ENCODE results near the gene SOCS4.

GRCh38 chr14:55075628-55076175 is 48.7 kb downstream of the SOCS4 start:
- TF ChIP-seq POLR2A (IDR thresholded peaks at IDR 0.05; ENCODE audit: low read depth, low read length) = no peak
- TF ChIP-seq POLR2AphosphoS5 (IDR thresholded peaks at IDR 0.05; ENCODE audit: low read depth, low read length) = no peak
- TF ChIP-seq TAF1 (IDR thresholded peaks at IDR 0.05; ENCODE audit: low read depth, low read length) = no peak
